DOHH2 (cell line): Measurements from ENCODE around the gene DNAH14.
"Not testable (repeated sequence)": the region's sequence is repeated elsewhere in the genome, so short reads cannot be mapped to it uniquely, and the experiment has no call there.

Source experiments
- H3F3A ChIP-seq: fragments of 200-600 bp; sonication (generic), shearing (Covaris generic); 2 replicates; pipeline ENCODE4 v1.6.0; 2016; ENCODE audit warnings: antibody characterized with exemption, mild to moderate bottlenecking; ENCODE audit not compliant: control insufficient read depth, insufficient read depth
- H3K27ac ChIP-seq: fragments of 200-600 bp; sonication (generic); 2 replicates; pipeline ENCODE4 v1.5.1; 2014; ENCODE audit warnings: low read depth, mild to moderate bottlenecking, low read length, moderate library complexity
- H3K27me3 ChIP-seq: fragments of 200-600 bp; sonication (generic); 2 replicates; pipeline ENCODE4 v1.6.1; 2014; ENCODE audit warnings: mild to moderate bottlenecking, low read length, mixed read lengths; ENCODE audit not compliant: control insufficient read depth
- H3K36me3 ChIP-seq: fragments of 200-600 bp; sonication (generic); 2 replicates; pipeline ENCODE4 v1.6.1; 2014; ENCODE audit warnings: mild to moderate bottlenecking, low read length, moderate library complexity, mixed read lengths; ENCODE audit not compliant: control insufficient read depth
- H3K4me1 ChIP-seq: fragments of 200-600 bp; sonication (generic); 2 replicates; pipeline ENCODE4 v1.6.1; 2014; ENCODE audit warnings: mild to moderate bottlenecking, low read length, mixed read lengths; ENCODE audit not compliant: control insufficient read depth
- H3K4me2 ChIP-seq: fragments of 200-600 bp; sonication (generic); 2 replicates; pipeline ENCODE4 v1.6.0; 2014; ENCODE audit warnings: mild to moderate bottlenecking, low read length, moderate library complexity
- H3K4me3 ChIP-seq: fragments of 200-600 bp; sonication (generic); 2 replicates; pipeline ENCODE4 v1.5.1; 2014; ENCODE audit warnings: mild to moderate bottlenecking, low read length, mixed read lengths
- H3K79me2 ChIP-seq: fragments of 200-600 bp; sonication (generic); 2 replicates; pipeline ENCODE4 v1.6.1; 2014; ENCODE audit warnings: mild to moderate bottlenecking, low read length, mixed read lengths; ENCODE audit not compliant: control insufficient read depth
- H3K9me2 ChIP-seq: fragments of 200-600 bp; sonication (generic); replicated peaks from 2 replicates; pipeline ENCODE4 v1.6.1; 2014; ENCODE audit warnings: mild to moderate bottlenecking, low read length, mixed read lengths; ENCODE audit not compliant: control insufficient read depth
- H3K9me3 ChIP-seq: fragments of 200-600 bp; sonication (generic); 2 replicates; pipeline ENCODE4 v1.6.1; 2014; ENCODE audit warnings: antibody characterized with exemption, low read length, mixed read lengths; ENCODE audit not compliant: control insufficient read depth, insufficient read depth
- H4K20me1 ChIP-seq: fragments of 200-600 bp; sonication (generic); 2 replicates; pipeline ENCODE4 v1.6.0; 2014; ENCODE audit warnings: low read depth, mild to moderate bottlenecking, antibody characterized with exemption, low read length, moderate library complexity; ENCODE audit not compliant: control insufficient read depth, insufficient read depth
- EZH2phosphoT487 ChIP-seq: fragments of 200-600 bp; sonication (generic); IDR thresholded peaks from 2 replicates; pipeline ENCODE4 v1.6.1; 2017; ENCODE audit warnings: borderline replicate concordance, mild to moderate bottlenecking, antibody characterized with exemption, low read length, moderate library complexity, mixed read lengths
- TF ChIP-seq, protein P1 (sequence below): fragments of 200-600 bp; sonication (generic); IDR thresholded peaks from one replicate; pipeline ENCODE4 v1.5.1; 2014; ENCODE audit warnings: antibody characterized with exemption, mild to moderate bottlenecking, low read depth, low read length; ENCODE audit not compliant: poor library complexity, severe bottlenecking

The DNAH14 gene

DNA sequence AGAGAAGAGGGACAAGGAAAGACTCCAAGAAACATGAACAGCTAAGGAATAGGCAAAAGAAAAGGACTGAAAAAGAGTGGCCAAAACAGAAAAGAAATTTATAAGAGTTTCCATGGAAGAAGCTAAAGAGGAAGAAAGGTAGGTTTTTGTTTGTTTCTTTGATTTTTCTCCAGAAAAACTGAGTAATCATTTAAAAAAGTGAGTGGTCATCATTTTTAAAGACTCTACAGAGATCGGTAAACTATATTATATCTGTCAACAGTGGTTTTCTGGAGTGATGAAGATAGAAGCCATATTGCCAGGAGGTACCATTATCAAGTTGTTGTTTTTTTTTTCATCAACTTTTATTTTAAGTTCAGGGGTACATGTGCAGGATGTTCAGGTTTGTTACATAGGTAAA, 202.4 kb downstream of the DNAH14 start:
- Histone ChIP-seq H3K4me1 (no peaks in the 10 kb centered on the region), H3K4me3 (no peak overlapping the region), H3K36me3 (no peaks in the 10 kb centered on the region), H3K9me3 (no peaks in the 10 kb centered on the region), H3K27ac (no peak overlapping the region), H3K9me2 (no peaks in the 10 kb centered on the region), H3F3A (no peaks in the 10 kb centered on the region), H3K79me2 (no peaks in the 10 kb centered on the region), H3K4me2 (no peak overlapping the region), H4K20me1 (no peaks in the 10 kb centered on the region), H3K27me3 (no peaks in the 10 kb centered on the region)
- TF ChIP-seq, protein P1, sequence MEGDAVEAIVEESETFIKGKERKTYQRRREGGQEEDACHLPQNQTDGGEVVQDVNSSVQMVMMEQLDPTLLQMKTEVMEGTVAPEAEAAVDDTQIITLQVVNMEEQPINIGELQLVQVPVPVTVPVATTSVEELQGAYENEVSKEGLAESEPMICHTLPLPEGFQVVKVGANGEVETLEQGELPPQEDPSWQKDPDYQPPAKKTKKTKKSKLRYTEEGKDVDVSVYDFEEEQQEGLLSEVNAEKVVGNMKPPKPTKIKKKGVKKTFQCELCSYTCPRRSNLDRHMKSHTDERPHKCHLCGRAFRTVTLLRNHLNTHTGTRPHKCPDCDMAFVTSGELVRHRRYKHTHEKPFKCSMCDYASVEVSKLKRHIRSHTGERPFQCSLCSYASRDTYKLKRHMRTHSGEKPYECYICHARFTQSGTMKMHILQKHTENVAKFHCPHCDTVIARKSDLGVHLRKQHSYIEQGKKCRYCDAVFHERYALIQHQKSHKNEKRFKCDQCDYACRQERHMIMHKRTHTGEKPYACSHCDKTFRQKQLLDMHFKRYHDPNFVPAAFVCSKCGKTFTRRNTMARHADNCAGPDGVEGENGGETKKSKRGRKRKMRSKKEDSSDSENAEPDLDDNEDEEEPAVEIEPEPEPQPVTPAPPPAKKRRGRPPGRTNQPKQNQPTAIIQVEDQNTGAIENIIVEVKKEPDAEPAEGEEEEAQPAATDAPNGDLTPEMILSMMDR = no peak
- TF ChIP-seq EZH2phosphoT487 = no peak

DNA sequence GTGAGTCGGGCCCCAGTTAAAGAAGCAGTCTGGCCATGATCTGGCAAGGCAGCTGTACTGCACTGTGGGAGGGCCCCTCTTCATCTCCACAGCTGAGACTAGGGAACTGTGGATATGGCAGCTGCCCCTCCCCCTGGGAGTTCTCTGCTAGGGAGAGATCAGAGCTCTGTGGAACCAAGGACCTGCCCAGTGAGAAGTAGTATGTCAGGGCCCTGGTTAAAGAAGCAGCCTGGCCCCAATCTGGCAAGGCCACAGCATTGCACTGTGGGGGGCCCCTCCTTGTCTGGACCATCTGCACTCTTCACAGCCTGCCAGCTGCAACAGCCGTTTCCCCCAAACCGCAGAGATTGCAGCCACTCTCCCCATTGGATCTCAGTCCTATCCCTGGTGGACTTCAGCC, 208.5 kb downstream of the DNAH14 start:
- Histone ChIP-seq H3K9me2 (no peaks in the 10 kb centered on the region), H3K4me2 (no peak overlapping the region), H3K4me1 (no peaks in the 10 kb centered on the region), H3K36me3 (no peaks in the 10 kb centered on the region), H3F3A (no peaks in the 10 kb centered on the region), H3K4me3 (no peak overlapping the region), H3K79me2 (no peaks in the 10 kb centered on the region), H3K27me3 (no peaks in the 10 kb centered on the region), H4K20me1 (no peaks in the 10 kb centered on the region), H3K27ac (no peak overlapping the region), H3K9me3 (no peaks in the 10 kb centered on the region)
- no peak for TF ChIP-seq EZH2phosphoT487
- TF ChIP-seq, protein P1 = no peak

DNA sequence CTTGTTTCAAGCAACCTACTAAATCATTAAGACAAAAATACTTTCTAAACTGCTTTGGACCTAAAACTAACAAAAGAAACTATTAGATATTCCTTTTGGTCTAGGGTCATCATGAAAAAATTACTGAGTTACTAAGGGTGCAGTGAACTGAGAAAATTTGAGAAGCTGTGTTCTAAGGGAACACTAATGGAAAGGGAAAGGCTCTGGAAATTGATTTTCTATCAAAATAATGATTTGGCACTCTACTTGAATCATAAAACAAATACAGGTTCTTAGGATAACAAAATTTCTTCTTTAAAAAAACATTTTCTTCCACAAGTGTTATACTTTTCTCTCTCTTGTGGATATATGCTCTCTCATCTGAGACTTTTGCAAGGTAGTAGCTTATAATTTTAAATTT, 213.5 kb downstream of the DNAH14 start:
- no peaks in the 10 kb centered on the region for H3F3A ChIP-seq
- H3K9me3 ChIP-seq = no peaks in the 10 kb centered on the region
- no peaks in the 10 kb centered on the region for H3K79me2 ChIP-seq
- no peaks in the 10 kb centered on the region for H3K4me1 ChIP-seq
- no peak overlapping the region for H3K27ac ChIP-seq
- H3K27me3 ChIP-seq = no peaks in the 10 kb centered on the region
- H3K36me3 ChIP-seq = no peaks in the 10 kb centered on the region
- no peaks in the 10 kb centered on the region for H3K9me2 ChIP-seq
- H3K4me2 ChIP-seq = no peak overlapping the region
- H3K4me3 ChIP-seq = no peak overlapping the region
- no peak for TF ChIP-seq EZH2phosphoT487
- TF ChIP-seq, protein P1 = no peak
- H4K20me1 ChIP-seq = no peaks in the 10 kb centered on the region

DNA sequence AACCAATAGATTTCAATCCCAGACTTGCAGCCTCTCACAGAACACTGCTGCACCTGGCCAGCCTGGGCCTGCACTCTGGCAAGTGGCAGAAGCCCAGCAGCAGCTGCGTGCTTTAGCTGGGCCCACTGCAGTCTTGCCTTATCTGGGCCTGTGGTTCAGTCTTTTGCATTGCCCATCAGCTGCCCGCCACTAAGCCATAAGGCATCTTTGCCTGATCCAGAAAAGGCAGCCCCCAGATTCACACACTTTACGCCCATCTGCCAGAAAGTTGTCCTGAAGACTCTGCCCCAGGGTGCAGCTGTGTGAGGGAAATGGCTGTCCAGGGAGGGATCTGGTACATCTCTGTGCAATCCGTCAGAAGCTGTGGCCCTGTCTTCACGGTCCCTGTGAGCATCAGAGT, 217.0 kb downstream of the DNAH14 start:
- Histone ChIP-seq H3F3A (no peaks in the 10 kb centered on the region), H3K27ac (no peak overlapping the region), H3K4me2 (no peak overlapping the region), H3K4me3 (no peak overlapping the region), H3K36me3 (no peaks in the 10 kb centered on the region), H3K9me2 (no peaks in the 10 kb centered on the region), H3K9me3 (no peaks in the 10 kb centered on the region), H3K27me3 (no peaks in the 10 kb centered on the region), H3K4me1 (no peaks in the 10 kb centered on the region), H3K79me2 (no peaks in the 10 kb centered on the region), H4K20me1 (no peaks in the 10 kb centered on the region)
- TF ChIP-seq, protein P1 = no peak
- no peak for TF ChIP-seq EZH2phosphoT487

DNA sequence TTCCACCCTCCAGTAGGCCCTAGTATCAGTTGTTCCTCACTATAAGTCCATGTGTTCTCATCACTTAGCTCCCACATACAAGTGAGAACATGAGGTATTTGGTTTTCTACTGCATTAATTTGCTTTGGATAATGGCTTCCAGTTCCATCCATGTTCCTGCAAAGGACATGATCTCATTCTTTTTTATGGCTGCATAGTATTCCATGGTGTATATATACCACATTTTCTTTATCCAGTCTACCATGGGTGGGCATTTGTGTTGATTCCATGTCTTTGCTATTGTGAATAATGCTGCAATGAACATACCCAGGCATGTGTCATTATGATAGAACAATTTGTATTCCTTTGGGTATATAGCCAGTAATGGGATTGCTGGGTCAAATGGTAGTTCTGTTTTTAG, 218.3 kb downstream of the DNAH14 start:
- H3K9me3 ChIP-seq, H3K4me3 ChIP-seq, H3F3A ChIP-seq, H3K79me2 ChIP-seq, H4K20me1 ChIP-seq, H3K4me2 ChIP-seq, H3K27ac ChIP-seq, H3K36me3 ChIP-seq, H3K9me2 ChIP-seq, H3K4me1 ChIP-seq, H3K27me3 ChIP-seq: not testable (repeated sequence)
